HG03135 (cell line): ENCODE results near the gene HIBCH.
"Not testable (repeated sequence)": the region's sequence is repeated elsewhere in the genome, so short reads cannot be mapped to it uniquely, and the experiment has no call there.

Experiments
- ATAC-seq: cut with Tn5 transposase; IDR thresholded peaks from one replicate; pipeline ENCODE4 v1.9.1; 2021; ENCODE audit warnings: mild to moderate bottlenecking, moderate library complexity; ENCODE audit not compliant: unreplicated experiment

Gene HIBCH

DNA sequence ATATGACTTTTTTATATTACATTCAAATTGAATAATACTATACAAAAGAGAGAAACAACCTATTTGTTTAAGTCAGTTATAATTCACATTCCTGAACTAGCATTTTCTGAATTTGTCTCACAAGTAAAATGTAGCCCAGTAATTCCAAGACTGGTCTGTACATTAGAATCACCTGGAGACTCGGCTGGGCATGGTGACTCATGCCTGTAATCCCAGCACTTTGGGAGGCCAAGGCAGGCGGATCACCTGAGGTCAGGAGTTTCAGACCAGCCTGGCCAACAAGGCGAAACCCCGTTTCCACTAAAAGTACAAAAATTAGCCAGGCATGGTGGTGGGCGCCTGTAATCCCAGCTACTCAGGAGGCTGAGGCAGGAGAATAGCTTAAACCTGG, 7.0 kb downstream of the HIBCH start:
- ATAC-seq, result not testable (repeated sequence)

DNA sequence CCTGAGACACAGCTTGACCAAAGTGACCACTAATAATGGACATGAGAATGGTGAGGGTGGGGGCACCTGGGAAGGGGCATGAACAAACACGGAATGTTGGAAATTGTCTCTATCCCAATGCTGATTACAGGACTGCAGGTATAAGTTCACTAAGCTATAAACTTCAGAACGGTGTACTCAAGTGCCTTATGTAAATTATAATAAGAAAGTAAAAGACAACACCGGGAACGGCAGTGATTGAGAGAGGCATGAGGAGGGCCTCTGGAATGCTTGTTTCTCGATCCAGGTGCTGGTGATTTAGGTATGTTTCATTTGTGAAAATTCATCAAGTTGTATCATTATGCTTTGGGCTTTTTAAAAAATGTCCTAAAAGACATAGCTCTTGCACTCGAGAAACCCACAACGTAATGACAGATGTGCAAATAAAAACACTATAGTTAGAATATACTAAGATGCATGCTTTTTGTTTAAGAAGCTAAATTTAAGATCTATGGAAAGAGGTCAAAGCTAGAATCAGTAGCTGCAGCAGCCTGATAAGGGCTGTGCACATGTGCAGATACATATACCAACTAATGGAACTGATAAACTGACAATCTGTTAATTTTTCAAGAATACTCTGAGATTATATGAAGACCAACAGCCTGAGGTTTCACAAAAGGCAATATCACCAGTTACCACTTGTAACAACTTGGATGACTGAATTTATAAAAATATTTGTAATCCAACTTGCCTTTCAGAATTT, 7.6 kb downstream of the HIBCH start:
- no peak for ATAC-seq

GRCh38 chr2:190308031-190308430, 11.6 kb downstream of the HIBCH start:
- ATAC-seq, result no peak

GRCh38 chr2:190304404-190304803, 15.2 kb downstream of the HIBCH start:
- no peak for ATAC-seq

- ATAC-seq, result no peak
These were observed 16.0 kb downstream of the HIBCH start for GRCh38 chr2:190303647-190304046.

- ATAC-seq, result no peak
These were observed 17.6 kb downstream of the HIBCH start for GRCh38 chr2:190302052-190302451.

GRCh38 chr2:190301032-190301431, 18.6 kb downstream of the HIBCH start:
- ATAC-seq, result no peak

GRCh38 chr2:190297880-190298279, 21.7 kb downstream of the HIBCH start:
- not testable (repeated sequence) for ATAC-seq

GRCh38 chr2:190283783-190284182, 35.8 kb downstream of the HIBCH start:
- ATAC-seq, result no peak

GRCh38 chr2:190280565-190281350, 38.9 kb downstream of the HIBCH start:
- ATAC-seq, result no peak

GRCh38 chr2:190279256-190280134, 40.1 kb downstream of the HIBCH start:
- not testable (repeated sequence) for ATAC-seq

GRCh38 chr2:190277234-190278112, 42.2 kb downstream of the HIBCH start:
- ATAC-seq, result no peak

DNA sequence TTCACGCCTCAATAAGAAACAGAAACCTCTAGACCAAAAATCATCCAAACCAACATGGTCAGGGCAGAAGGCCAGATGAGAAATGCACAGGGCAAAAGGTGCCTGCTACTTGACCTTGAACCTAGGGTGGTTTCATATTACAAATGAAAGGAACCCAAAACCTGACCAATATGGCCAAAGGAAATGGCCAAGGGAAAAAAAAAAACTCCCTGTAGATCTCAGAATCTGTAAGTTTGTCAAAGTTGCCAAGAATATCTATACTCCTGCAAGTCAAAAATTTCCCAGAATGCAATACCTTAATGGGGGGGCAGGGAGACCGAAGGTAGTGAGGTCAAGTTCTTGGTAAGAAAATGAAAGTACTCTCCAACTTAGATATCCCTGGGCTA, 47.2 kb downstream of the HIBCH start:
- no peak for ATAC-seq

DNA sequence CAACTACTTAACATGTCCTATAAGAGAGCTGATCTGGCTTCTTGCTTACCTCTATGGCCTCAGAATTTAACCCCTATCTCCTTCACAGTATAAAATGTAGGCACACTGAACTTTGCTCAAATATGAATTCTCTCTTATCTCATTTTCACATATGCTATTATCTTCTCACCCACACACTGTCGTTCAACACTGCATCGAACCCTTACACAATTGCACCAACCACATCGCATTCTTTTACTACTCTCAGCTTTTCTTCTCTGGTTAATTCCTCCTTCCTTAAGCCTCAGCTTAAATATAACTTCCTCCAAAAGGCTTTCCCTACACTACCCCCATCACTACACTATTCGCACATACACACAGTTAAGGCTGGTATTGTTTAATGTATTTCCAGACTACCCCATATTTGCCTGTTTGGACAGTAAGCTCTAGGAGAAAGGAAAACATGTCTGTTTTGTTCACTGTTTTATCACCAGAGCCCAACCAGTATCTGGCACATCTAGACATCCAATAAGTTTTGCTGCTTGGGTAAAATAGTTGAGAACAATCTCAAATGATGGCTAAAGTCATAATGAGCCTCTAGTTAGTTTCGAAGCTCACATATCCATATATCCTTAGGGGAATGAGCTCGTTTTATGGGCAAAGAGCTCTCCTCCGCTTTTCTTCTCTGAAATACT, 47.7 kb downstream of the HIBCH start:
- ATAC-seq, result no peak

GRCh38 chr2:190270298-190270697, 49.3 kb downstream of the HIBCH start:
- no peak for ATAC-seq

GRCh38 chr2:190269699-190270098, 49.9 kb downstream of the HIBCH start:
- not testable (repeated sequence) for ATAC-seq

- no peak for ATAC-seq
These were observed 52.3 kb downstream of the HIBCH start for GRCh38 chr2:190267302-190267701.

DNA sequence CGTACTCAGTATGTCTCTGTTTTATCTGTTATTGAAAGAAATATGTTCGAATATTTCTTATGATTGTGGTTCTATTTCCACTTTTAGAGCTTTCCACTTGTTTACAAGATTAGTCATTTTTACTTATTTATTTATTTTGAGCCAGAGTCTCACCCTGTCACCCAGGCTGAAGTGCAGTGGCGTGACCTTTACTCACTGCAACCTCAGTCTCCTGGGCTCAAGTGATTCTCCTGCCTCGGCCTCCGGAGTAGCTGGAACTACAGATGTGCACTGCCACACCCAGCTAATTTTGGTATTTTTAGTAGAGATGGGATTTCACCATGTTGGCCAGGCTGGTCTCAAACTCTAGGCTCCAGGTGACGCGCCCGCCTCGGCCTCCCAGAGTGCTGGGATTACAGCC, 53.3 kb downstream of the HIBCH start:
- ATAC-seq, result no peak

DNA sequence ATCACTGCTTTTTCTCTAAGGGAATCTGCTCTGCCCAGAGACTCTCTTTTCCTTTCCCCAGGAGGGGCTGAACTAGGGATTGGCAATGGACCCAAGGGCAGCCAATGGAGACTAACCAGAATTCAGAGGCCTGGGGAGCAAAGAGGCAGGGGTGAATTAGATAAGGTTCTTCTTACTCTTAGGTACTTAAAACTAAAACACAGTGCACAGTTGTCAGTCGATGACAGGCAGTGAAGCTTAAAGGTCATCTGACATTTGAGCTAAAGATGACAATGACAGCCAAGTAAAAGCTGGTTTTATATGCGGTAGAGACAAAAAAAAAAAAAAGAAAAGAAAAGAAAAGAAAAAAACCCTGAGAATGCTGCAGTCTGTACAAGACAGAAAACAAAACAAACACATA, 57.8 kb downstream of the HIBCH start:
- ATAC-seq, result no peak

- no peak for ATAC-seq
These were observed 63.5 kb downstream of the HIBCH start for GRCh38 chr2:190256087-190256486.
